Measurements from ENCODE around the gene ITSN1. TPM values are rescaled to one million over a fixed set of nuclear protein-coding genes. Genes with fewer than 3 reads are reported as not detected.

Gene ITSN1
- total RNA-seq, 2 donors from 2014 or later: 50.9 to 78.6 TPM

GRCh38 chr21:33815143-33815707 lies 172.9 kb downstream of the ITSN1 start:
- DNase-seq (ENCODE audit: low spot score) (no peak), ATAC-seq (ENCODE audit: insufficient number of reproducible peaks, low FRiP score, low read depth) (no peak)
- Histone ChIP-seq H3K4me1 (ENCODE audit: control insufficient read depth in 1 of 2, low read depth in 2 of 2) (peaks cover 22 to 40% of the 10 kb centered on the region in 2 donors), H3K27me3 (replicated peaks; ENCODE audit: insufficient read depth) (no peaks in the 10 kb centered on the region), H3K4me3 (no peak overlapping the region), H3K27ac (no peak overlapping the region), H3K36me3 (peaks cover 10% of the 10 kb centered on the region), H3K9me3 (no peaks in the 10 kb centered on the region)
- no peak for TF ChIP-seq CTCF (IDR thresholded peaks at IDR 0.05)

- Histone ChIP-seq H3K9me3 (no peaks in the 10 kb centered on the region), H3K4me1 (ENCODE audit: control insufficient read depth in 1 of 2, low read depth in 2 of 2) (peaks cover 14 to 31% of the 10 kb centered on the region in 2 donors), H3K27ac (no peak overlapping the region), H3K36me3 (peaks cover 10% of the 10 kb centered on the region), H3K27me3 (replicated peaks; ENCODE audit: insufficient read depth) (no peaks in the 10 kb centered on the region), H3K4me3 (no peak overlapping the region)
- TF ChIP-seq CTCF (IDR thresholded peaks at IDR 0.05): no peak
- ATAC-seq (ENCODE audit: insufficient number of reproducible peaks, low FRiP score, low read depth) (no peak), DNase-seq (ENCODE audit: low spot score) (no peak)
Measured at GRCh38 chr21:33816174-33816573, 173.9 kb downstream of the ITSN1 start.

GRCh38 chr21:33817138-33817537 lies 174.8 kb downstream of the ITSN1 start:
- TF ChIP-seq CTCF (IDR thresholded peaks at IDR 0.05): no peak

GRCh38 chr21:33817663-33818451 lies 175.6 kb downstream of the ITSN1 start:
- no peaks in the 10 kb centered on the region for H3K9me3 ChIP-seq
- no peak for TF ChIP-seq CTCF (IDR thresholded peaks at IDR 0.05)
- H3K4me1 ChIP-seq (ENCODE audit: control insufficient read depth in 1 of 2, low read depth in 2 of 2): peaks cover 4 to 20% of the 10 kb centered on the region in 2 donors
- H3K27ac ChIP-seq: no peak overlapping the region
- H3K4me3 ChIP-seq: no peak overlapping the region
- ATAC-seq (ENCODE audit: insufficient number of reproducible peaks, low FRiP score, low read depth): no peak
- no peaks in the 10 kb centered on the region for H3K27me3 ChIP-seq (replicated peaks; ENCODE audit: insufficient read depth)
- no peak for DNase-seq (ENCODE audit: low spot score)
- H3K36me3 ChIP-seq: peaks cover 10% of the 10 kb centered on the region

More at GRCh38 chr21:33817138-33817537, 174.8 kb downstream of the ITSN1 start:
- no peaks in the 10 kb centered on the region for H3K27me3 ChIP-seq (replicated peaks; ENCODE audit: insufficient read depth)
- ATAC-seq (ENCODE audit: insufficient number of reproducible peaks, low FRiP score, low read depth) (no peak), DNase-seq (ENCODE audit: low spot score) (no peak)
- H3K36me3 ChIP-seq: peaks cover 10% of the 10 kb centered on the region
- H3K4me3 ChIP-seq: no peak overlapping the region
- peaks cover 5 to 21% of the 10 kb centered on the region in 2 donors for H3K4me1 ChIP-seq (ENCODE audit: control insufficient read depth in 1 of 2, low read depth in 2 of 2)
- H3K9me3 ChIP-seq: no peaks in the 10 kb centered on the region
- no peak overlapping the region for H3K27ac ChIP-seq

- TF ChIP-seq CTCF (IDR thresholded peaks at IDR 0.05): no peak
- DNase-seq (ENCODE audit: low spot score) (no peak), ATAC-seq (ENCODE audit: insufficient number of reproducible peaks, low FRiP score, low read depth) (no peak)
- Histone ChIP-seq H3K36me3 (peaks cover 2% of the 10 kb centered on the region), H3K4me3 (no peak overlapping the region), H3K27me3 (replicated peaks; ENCODE audit: insufficient read depth) (no peaks in the 10 kb centered on the region), H3K4me1 (ENCODE audit: control insufficient read depth in 1 of 2, low read depth in 2 of 2) (peaks cover 11 to 25% of the 10 kb centered on the region in 2 donors), H3K9me3 (no peaks in the 10 kb centered on the region), H3K27ac (no peak overlapping the region)
Measured at GRCh38 chr21:33820230-33820770, 178.0 kb downstream of the ITSN1 start.
